UCSD-AML1 (cell line): ENCODE results near the gene MAJIN.
A peak's percentile ranks its signal among the peaks of the same experiment; 100 is the strongest.
"Not testable (repeated sequence)": the region's sequence is repeated elsewhere in the genome, so short reads cannot be mapped to it uniquely, and the experiment has no call there.

Experiments
- DNase-seq: peaks from one replicate; lab custom pipeline; 2025; ENCODE audit not compliant: unreplicated experiment; lab: John Stamatoyannopoulos, UW

The MAJIN gene

GRCh38 chr11:64971421-64972233 is at the start of gene MAJIN:
MAJIN (minus strand) TSS chr11:64972108; CDS start chr11:64959405, 12,703 bp downstream.
- no peak for DNase-seq

GRCh38 chr11:65021509-65021908 is 49.6 kb upstream of the MAJIN start:
- no peak for DNase-seq

DNA sequence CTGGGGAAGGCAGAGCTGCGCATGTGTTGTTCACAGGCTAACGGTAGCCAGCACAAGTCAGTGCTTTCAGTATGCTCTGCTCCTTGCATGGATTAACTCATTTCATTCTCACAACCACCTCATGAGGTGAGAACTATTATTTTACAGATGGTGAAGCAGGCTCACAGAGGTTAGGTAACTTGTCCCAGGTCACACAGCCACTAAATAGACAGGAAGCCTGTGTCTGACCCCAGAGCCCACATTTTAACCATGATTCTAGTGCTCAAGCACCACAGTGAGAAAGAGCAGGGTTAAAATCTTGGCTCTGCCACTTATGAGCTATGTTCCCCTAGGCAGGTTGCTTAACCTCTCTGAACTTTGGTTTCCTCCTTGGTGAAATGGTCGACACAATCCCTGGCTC is 49.1 kb upstream of the MAJIN start:
- no peak for DNase-seq

- no peak for DNase-seq
These were observed 47.9 kb upstream of the MAJIN start for GRCh38 chr11:65019824-65020223.

DNA sequence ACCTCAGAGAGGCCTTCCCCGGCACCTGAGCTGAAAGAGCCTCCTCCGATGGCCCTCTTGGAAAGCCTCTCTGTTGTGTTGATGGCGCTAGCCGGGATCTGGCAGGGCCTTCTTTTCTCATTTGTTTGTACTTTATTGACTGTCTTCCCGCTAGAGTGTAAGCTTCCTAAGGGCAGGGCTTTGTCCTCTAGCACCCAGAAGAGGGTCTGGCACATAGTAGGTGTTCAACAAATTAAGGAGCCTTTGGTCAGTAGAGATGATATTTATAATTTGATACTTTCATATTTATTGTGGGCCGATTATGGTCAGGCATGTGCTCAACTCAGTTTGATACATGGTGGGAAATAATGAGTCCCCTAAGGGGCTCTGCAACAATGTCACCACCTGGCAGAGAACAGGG is 46.0 kb upstream of the MAJIN start:
- DNase-seq = no peak

DNA sequence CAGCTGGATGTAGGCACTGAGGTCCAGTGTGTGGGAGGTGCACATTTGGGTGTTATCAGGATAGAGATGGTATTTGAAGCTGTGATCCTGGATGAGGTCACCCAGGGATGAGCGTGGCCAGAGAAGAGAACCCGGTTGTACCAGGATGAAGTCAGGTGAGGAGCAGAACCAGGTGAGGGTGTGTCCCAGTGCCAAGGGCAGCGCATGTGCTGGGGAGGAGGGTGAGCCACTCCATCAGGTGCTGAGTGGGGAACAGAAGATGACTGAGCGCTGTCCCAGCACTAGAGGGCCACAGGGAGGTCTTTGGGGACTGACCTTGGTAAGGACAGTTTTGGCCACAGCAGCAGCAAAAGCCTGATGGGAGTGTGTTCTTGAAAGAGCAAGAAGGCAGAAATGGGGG is 44.8 kb upstream of the MAJIN start:
- no peak for DNase-seq

- DNase-seq = no peak
These were observed 42.9 kb upstream of the MAJIN start for GRCh38 chr11:65014726-65015227.

- peak; percentile 91 for DNase-seq
These were observed 42.2 kb upstream of the MAJIN start, which contains the start of gene ARL2 for GRCh38 chr11:65013888-65014725. ARL2 (plus strand) TSS chr11:65014160; CDS start chr11:65014208, 48 bp downstream.

DNA sequence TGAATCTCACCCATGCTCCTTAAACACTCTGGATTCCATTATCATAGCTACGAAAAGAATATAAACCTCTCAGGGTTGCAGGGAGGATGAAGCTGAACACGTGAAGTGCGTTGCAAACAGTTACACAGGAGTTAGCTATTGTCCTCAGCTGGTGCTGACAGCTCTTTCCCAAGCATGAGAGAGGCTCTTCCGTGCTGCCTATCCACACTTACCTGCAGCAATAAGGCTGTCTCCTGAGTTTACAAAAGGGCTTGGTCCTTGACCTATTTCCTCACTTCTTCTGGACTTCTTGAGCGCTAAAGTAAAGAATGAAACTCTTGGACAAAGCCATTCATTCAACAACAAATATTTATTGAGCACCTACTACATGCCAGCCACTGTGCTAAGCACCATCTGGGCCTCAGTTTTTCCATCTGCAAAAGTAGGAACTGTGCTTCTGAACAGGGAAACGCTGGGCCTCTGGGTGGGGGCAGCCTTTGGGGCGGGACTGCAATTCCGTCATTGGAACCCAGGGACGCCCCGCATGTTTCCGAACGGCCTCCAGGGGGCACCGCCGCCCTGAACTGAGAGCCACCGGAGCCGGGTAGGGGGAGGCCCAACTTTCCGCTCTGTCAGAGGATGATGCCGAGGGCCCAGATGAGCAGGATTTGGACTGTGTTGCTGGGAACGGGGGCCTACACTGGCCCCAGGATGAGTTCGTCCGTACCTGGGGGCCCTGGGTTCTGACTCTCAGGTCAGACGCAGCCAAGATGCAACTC is 41.4 kb upstream of the MAJIN start:
- DNase-seq = peak; percentile 93

DNA sequence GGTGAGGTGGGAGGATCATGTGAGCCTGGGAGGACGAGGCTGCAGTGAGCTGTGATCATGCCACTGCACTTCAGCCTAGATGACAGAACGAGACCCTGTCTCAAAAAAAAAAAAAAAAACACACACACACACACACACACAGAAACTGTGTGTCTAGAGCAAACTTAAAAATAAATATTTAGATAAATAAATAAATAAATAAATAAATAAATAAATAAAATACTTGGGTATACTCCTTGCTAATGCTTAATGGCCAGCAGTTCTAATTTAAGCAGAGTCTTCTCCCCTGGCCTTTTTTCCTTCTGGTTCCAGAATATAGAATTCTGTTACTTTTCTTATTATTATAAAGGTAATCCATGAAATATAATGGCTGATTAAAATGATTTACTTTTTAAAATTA is 37.0 kb upstream of the MAJIN start:
- no peak for DNase-seq

- DNase-seq = no peak
These were observed 36.1 kb upstream of the MAJIN start for GRCh38 chr11:65008016-65008415.

DNA sequence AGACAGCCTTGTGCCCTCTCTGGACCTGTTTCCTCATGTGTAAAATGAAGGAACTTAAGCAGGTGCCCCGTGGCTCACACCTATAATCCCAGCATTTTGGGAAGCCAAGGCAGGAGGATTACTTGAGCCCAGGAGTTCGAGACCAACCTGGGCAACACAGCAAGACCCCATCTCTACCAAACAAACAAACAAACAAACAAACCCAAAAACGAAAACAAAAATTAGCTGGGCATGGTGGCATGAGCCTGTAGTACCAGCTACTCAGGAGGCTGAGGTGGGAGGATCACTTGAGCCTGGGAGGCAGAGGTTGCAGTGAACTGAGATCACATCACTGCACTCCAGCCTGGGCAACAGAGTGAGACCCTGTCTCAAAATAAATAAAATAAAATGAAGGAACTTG is 32.1 kb upstream of the MAJIN start:
- DNase-seq = not testable (repeated sequence)

DNA sequence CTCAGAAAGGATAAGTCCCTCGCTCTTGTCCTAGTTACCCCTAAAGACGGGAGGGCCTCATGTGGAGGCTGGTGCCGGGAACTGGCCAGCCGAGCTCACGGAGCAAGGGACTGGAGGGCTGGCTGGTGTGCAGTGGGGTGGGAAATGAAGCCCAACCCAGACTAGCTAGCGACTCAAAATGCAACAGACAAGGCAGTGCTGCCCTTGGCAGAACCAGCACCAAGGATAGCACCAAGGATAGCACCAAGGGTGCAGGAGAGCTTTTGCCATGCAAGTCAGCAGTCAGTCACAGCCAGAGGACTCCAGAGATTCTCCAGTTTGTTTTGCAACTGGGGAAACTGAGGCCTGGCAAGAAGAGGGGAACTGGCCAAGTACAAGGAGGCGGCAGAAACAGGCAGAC is 31.4 kb upstream of the MAJIN start:
- DNase-seq = no peak

- DNase-seq = no peak
These were observed 30.8 kb upstream of the MAJIN start for GRCh38 chr11:65002706-65003105.

DNA sequence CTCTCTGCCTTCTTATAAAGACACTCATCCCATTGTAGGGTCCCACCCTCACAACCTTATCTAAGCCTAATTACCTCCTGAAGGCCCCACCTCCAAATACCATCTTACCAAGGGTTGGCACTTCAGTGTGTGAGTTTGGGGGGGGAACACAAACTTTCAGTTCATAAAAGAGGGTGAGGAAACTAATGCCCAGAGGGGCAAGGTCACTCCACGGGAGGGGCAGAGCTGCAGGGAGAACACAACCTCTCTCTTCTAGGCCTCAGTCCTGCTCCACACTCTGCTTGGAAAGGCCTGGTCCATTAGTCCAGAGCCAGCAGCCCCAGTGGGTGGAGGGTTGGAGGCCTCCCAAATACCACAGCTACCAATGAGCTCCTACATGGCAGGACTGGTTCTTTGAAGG is 27.6 kb upstream of the MAJIN start:
- no peak for DNase-seq

GRCh38 chr11:64998690-64999431 is 27.0 kb upstream of the MAJIN start:
- no peak for DNase-seq

DNA sequence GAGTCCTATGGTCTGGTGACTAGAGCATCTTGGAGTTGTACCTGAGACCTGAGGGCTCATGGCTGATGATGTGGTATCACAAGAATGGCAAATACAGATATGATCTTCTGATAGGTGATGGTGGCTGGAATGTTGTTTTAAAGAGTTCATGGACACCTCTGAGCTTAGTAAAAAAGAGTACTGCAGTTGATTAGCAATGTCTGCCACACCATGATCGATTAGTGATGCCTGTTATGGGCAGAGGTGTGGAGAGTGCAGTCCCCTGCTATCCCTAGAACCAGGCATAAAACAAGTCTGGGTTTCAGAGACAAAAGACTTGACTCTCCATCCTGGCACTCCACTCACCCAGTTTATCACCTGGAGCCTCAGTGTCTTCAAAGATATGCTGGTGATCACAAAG is 26.2 kb upstream of the MAJIN start:
- no peak for DNase-seq

DNA sequence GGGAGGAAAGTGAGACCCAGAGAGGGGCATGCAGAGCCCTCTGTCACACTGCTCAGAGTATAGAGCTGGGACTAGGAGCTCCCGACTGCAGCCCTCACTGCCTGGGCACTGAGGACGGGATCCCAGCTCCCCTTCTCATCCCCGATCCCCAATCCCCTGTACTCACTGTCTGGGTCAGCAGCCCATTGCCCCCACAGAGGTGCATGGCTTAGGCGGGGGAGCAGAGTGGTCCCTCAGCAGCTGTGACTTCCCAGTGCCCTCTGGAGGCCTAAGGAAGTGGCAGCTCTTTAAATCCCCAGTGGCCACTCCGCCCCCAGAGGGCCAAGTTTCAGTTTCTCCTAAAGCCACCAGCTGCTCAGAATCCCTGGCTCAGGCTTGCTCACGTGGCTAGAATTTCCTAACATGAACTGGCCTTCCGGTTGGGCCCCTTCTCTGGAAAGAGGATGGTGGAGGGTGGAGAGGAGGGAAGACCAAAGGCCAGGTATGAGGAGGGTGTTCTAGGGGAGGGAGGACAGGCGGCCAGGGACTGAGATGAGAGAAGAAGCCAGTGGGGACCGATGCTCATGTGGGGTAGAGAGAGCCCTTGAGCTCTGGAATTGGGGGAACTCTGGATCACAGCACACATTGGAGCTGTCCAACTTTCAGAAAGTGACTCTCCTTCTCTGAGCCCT is 24.9 kb upstream of the MAJIN start, which contains the start of gene BATF2:
BATF2 (minus strand) TSS at position 262 of the 671 bp plus-strand sequence; CDS start at position 205, 57 bp downstream.
- DNase-seq = peak; percentile 82

GRCh38 chr11:64996327-64996709 is 24.4 kb upstream of the MAJIN start:
- no peak for DNase-seq

GRCh38 chr11:64994318-64994717 is 22.4 kb upstream of the MAJIN start:
- no peak for DNase-seq
